GM21360 (cell line): ENCODE results near the gene EXOC3.
"Not testable (repeated sequence)": the region's sequence is repeated elsewhere in the genome, so short reads cannot be mapped to it uniquely, and the experiment has no call there.

ENCODE experiments used
- ATAC-seq: cut with Tn5 transposase; IDR thresholded peaks from one replicate; pipeline ENCODE4 v1.9.1; 2021; ENCODE audit warnings: mild to moderate bottlenecking, moderate library complexity; ENCODE audit not compliant: unreplicated experiment

Gene EXOC3

DNA sequence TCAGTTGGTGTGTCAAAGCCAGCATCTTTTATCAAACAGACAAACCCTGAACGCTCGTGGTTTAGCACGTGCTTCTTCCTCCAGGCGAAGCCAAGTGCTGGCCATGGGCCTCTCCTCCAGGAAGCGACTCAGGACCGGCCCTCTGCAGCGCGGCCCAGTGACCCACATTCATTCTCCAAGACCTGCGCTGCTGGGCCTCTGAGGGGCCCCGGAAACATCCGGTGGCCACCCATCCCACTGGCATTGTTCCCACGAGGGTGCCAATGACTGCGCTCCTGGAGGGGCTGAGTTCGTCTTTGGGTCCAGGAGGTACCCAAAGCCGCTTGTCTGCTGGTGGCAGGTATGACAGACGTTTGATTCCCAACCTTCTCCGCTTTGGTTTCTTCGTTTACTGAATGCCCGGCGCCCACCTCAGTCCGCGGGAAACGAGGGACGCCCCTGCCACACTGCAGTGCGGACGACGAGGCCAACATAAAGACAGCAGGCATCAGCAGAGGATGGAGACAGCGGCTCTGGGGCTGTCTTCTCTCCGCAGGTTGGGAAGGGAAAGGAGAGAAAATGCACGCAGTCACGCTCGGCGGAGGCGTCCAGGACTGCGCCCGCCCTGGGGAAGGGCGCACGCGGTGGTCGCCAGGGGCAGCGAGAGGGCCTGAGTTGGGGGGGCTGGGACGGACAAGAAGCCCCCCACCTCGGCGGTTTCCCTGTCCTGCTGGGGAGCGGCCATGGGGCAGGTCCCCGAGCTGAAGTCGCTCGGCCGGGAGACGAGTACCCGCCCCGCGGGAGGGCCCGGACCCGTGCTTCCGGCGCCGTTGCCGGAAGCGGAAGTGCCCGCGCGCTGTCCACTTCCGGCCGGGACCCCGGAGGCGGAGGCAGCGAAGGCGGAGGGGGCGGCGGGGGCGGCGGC is at the start of gene EXOC3:
Gene EXOC3, plus strand, starts transcription at position 842 of the 904 bp plus-strand sequence. CDS start 3,030 bp downstream, outside the sequence.
- peak; percentile 76 for ATAC-seq

DNA sequence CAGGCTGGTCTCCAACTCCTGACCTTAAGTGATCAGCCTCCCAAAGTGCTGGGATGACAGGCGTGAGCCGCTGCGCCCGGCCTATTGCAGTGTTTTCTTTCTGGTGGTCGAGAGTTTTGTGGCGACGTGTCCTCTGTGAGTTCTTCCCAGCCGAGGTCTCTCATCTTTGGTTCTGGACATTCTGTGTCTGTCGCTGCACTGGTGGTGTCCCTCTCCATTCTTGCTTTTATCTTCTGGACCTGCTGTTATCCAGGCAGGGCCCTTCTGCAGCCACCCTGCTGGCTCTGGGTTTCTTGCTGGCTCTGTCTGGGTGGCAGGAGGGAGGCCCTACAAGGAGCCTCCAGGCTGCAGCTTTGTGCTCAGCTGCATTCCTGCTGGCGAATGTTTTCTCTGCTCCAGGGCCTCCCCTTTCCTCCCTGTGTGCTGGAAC is 49.1 kb upstream of the EXOC3 start:
- ATAC-seq = no peak

DNA sequence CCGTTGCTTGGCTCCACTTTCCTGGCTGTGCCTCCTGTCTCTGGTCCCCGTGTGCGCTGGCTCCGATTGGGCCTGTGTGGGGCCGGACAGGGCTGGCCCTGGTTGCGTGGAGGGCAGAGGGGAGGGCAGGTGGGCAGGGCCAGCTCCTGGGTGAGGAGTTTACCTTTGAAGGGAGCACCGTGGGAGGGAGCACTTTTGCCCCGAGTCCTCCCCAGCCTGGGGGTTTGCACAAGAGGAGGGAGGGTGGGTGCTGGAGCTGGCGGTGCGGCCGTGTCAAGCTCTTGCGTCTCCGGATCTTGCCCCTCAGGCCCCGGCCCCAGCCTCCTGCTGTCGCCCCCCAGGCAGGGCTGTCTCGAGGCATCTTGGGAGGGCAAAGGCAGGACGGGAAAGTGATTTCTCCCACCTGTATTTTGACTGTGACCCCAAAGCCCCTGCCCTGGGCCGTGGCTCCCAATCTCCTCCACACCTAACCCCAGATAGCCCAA is 48.3 kb upstream of the EXOC3 start:
- no peak for ATAC-seq

DNA sequence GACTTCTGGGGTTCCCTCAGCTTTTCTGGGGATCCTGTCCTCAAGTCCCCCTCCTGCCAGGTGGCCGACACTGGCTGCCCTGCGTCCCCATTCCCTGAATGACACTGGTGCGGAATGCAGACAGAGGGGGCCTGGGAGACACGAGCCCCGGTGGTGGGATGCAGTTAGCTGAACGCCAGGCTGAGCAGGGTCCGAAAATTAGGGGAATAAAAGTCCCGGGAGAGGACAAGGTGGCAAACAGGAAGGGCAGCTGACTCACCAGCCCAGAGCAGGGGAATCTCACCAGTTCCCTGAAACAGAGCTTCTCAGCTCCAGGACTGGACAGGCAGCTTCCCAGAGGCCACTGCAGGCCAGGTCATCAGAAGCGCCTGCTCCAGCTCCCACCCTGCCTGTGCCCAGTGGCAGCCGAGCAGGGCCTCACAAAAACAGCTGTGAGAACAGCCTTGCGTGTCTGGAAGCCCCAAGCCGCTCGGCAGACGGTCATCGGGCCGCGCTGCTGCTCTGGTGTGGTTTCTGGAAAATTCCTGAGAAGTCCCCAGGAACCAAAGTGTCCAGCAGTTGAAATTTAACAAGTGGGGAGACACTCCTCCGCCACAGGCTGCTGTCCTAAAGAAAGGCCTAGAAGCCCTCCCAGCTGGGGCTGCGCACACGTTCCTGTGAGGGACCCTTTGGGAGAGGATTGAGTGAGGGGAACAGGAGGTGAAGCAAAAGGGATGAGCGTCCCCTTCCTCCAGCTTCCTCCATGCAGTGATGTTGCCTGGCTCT is 47.6 kb upstream of the EXOC3 start:
- ATAC-seq = no peak

DNA sequence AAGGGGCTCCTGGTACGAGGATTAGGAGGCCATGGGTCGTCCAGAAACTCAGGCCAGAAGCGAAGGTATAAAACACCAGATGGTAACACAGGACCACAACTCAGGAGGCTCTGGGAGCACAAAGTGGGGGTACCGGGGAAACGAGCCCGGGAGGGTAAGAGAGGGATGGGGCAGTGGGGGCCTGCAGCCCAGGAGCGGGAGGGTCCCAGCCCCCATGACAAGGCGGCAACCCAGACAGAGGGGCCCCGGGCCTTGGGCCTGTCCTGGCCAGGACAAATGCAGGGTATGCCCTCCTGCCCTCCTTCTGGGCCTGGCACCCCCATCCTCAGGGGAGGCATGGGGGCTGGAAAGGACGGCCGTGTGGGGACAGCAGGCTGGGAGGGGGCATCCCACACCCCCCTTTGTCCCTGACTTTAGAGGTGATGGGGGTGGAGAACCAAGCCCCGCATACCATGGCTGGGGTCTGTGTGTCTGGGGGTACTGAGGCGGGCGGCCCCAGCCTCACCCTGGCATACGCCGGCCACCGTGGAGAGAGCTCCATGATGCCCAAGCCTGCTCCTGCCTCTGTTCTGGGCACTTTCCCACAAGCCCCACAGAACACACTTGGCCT is 47.0 kb upstream of the EXOC3 start:
- ATAC-seq = no peak

DNA sequence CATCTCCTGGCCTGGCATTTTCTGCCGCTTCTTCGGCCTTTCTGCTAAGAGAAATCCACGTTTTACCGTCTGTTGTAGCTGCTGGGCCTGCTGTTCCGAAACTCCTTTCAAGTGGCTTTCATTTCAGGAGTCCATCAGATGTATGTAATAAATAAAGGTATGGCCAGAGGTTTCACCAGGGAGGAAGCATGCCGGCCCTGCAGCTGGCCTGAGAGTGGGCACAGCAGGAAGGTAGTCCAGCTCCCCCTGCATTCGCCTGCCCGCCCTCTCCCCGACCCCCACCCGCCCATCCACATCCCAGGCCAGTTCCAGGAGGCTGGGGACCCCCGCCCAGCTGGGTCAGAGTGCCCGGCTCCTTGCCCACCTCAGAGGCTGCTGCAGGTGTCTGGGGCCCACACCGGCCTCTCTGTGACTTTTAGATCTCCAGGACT is 46.4 kb upstream of the EXOC3 start:
- ATAC-seq = no peak

DNA sequence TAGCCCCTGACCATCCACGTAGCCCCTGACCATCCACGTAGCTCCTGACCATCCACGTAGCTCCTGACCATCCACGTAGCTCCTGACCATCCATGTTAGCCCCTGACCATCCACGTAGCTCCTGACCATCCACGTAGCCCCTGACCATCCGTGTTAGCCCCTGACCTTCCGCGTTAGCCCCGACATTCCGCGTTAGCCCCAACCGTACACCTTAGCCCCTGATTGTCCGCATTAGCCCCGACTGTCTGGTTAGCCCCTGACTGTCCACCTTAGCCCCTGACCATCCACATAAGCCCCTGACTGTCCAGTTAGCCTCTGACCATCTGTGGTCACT is 44.9 kb upstream of the EXOC3 start:
- ATAC-seq = not testable (repeated sequence)

DNA sequence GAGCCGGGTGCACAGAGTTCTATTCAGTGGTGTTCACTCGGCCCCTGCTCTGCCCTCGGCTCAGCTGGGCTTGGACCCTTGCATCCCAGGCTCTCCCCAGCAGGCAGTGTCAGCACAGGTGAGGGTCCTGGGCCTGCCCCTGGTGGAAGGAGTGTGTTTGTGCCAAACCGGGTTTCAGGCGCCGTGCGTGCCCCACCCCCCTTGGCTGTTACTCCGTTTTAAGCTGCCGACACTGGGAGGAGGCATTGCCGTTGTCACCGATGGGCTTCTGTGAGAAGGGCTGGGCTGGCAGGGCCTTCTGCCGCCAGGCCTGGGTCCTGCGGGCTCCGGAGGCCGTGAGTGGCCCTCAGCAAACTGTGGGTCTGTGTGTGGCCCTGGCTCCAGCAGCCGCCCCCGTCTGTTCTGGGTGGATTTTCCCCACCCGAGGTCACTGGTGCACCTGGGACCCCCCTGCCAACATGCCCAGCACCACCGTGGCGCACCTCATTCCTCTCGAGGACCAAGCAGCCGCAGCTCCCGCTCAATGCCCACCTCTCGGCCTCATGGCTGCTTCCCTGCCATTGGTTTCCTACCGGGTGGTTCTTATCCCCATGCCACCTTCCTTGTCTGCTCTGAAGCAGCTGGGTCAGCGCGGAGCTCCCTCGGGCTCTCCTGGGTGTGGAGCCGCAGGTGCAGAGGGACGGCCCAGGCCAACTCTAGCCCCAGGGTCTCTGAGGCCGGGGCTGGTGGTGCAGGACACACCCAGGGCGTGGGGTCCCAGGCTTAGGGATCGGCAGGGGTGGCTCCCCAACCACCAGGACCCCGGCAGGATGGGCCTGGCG is 44.3 kb upstream of the EXOC3 start:
- ATAC-seq = no peak

DNA sequence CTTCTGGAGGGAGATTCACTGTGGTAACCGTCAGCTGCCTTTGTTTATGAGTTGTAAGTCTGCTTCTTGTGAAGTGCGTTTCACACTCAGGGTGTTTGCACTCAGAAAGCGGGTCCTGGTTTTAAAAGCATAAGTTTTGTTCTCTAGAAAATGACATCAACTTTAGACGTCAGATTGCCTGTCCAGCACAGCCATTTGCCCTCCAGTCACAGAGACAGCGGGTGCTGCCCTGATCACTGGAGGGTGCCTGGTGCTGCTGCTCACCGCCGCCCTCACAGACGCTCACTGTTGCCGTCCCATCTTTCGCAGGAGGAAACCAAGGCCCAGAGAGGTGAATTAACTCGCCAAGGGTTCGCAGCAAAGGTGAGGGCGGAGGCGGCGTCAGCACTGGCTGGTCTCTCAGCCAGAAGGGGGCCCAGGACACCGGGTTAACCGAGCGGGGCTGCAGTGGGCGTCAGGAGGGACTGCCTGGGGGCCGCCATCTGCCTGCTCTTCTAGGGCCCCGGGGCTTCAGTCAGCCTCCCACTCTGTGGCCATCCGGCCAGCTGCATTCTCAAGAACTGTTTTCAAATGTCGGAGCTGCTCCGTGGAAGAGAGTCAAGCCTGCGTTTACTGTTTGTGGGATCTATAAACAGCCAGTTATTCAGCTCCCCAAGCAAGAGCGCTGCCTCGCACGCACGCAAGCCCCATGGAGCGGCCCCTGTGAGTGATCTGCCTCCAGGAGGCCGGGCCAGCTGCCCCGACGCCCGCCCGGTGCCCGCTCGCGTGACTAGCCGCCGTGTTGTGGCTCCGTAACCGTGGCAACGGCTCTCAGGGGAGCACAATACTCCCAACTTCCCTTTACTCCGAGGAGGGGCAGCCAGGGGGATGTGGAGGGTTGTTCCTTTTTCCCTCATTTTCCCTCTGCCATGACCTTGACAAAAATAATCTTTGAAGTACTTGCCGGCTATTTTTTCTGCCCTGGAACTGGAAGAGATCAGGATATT is 43.4 kb upstream of the EXOC3 start:
- peak; percentile 59 for ATAC-seq

DNA sequence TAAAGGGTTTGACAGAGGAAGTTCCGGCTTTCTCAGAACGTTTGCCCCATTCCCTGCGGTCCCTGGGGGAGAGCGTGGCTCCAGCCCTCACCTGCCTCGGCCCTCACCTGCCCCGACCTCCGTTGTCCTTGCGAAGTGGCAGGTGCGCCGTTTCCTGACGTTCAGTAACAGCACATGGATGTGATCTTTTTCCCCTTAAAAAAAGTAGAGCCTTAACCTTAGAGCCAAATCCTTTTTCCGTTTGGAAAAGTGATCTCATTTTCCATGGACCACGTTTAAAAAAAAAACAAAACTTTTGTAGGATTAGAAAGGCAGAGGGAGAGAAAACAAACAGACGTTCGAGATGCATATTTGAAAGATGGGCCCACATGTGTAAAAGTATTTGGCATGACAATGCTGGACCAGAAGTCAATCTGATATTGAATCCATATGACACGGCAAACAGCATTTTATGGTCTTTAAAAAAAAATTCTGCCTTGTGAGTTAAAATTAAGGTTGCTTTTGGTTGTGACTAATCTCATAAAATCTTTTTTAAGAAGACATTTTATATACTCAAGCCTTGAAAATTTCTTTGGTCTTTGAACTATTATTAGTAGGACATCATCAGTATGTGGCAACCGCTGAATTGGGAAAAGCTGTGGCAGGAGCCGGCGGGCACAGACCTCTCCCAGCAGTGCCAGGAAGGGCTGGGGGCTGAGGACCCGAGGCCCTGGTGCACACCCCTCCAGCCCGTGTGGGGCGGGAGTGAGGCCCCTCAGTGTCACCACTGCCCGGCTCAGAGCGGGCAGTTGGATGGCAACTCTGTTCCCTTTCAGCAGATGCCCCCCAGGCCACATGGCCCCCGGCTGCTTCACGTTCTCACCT is 42.5 kb upstream of the EXOC3 start:
- ATAC-seq = no peak

DNA sequence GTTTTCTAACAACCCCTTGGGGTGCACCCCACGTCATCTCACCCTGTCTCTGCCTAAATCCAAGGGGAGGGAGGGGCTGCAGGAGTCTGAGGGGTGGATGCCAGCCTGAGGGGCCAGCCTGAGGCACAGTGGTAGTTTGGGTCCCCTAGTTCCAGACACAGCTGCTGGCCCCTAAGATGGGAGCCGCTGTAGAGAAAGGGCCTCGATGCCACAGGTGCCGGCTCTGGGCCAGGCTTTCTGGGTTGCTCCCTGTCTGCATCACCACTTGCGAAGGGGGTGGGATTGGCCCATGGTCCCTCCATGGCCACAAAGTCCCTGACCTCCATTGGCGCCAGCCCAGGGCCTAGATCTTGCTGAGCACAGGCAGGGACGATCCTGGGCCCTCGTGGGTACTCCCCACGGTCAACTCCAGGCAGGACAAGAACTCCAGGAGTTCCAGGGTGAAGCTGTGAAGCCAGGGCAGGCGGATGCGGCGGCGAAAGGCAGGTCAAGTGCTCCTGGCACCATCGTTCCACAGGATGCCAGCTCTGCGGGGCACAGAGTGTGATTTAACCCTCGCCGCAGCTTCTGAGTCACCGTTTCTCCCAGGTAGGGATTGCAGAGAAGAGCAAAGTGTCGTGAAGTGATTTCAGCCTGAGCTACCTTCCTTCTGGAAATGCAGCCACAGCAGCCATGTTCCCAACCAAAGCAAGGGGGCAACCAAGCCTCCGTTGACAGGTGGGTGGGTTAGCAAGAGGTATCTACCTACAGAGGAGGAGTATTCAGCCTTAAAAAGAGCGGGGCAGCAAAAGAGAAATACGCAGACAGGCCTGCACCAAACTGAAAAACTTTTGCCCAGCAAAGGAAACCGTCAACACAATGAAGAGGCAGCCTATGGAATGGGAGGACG is 41.6 kb upstream of the EXOC3 start:
- no peak for ATAC-seq

DNA sequence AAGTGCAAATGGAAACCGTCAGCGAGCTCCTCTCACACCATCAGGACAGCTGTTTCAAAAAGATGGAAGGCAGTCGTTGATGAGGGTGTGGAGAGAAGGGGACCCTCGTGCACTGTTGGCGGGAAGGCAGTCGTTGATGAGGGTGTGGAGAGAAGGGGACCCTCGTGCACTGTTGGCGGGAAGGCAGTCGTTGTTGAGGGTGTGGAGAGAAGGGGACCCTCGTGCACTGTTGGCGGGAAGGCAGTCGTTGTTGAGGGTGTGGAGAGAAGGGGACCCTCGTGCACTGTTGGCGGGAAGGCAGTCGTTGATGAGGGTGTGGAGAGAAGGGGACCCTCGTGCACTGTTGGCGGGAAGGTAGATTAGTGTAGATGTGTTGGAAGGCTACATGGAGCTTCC is 40.8 kb upstream of the EXOC3 start:
- not testable (repeated sequence) for ATAC-seq

DNA sequence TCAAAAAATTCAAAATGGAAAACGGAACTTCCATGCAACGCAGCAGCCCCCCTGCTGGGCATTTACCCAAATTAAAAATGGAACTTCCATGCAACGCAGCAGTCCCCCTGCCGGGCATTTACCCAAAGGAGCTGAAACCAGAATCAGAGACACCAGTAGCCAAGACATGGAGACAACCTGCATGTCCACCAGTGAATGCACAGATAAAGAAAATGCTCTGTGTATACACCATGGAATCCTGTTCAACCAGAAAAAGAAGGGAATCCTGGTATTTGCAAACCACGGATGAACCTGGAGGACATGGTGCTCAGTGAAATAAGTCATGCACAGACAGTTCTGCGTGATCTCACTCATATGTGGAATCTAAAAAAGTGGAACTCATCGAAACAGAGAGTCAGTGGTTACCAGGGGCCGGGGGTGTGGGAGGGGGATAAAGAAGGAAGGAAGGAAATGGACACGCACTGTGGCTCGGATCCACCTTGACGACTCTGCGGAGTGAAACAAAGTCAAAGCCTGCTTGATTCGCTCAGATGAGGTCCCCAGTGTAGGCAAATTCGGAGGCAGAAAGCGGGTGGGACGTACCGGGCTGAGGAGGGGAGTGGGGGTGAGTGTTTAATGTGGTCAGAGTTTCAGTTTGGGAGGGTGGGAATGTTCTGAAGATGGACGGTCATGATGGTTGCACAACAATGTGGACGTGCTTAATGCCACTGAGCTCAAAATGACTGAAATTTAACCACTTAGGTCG is 40.2 kb upstream of the EXOC3 start:
- ATAC-seq = peak; percentile 59

DNA sequence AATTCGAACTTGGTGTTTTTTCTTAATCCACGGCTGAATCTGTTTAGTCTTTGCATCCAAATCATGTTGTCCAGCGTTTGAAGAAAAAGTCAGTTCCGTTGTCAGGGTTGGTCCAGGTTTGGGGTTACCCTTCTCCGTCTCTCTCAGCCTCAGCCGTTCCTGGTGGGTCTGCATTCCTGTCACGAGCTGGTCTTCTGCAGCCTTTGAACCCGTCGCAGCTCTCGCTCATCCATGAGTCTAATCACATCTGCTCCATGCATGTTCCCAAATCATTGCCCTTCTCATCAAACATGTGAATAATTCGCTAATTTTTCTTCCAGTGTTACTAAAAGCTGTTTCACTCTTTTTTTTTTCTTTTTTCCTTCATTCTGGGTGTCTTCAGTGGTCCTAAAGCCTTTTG is 39.0 kb upstream of the EXOC3 start:
- ATAC-seq = no peak

DNA sequence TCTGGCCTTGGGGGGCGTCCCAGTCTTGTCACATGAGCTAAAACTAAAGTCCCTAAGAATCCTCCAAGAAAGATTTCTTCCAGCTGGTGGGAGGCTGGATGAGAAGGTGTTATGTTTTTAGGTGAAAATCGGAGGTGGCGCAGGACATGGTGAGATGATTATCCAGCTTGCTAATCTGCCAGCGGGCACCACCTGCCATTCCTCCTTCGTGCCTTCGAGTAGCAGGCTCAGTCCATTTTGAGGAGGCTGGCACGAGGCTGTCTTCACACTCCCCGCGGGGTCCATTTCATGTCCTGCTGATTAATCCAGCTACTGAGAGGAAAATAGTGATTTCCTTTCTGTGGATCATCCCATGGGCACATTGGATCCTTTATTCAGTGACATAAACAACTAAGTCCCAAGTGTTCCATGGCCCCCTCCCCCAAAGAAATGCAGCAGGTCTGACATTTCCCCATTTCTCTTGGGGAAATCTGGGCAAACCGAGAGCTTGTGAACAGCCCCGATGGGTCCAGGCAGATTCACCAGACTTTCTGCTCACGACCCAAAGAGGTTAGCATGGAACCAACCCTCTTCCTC is 38.2 kb upstream of the EXOC3 start:
- ATAC-seq = no peak

DNA sequence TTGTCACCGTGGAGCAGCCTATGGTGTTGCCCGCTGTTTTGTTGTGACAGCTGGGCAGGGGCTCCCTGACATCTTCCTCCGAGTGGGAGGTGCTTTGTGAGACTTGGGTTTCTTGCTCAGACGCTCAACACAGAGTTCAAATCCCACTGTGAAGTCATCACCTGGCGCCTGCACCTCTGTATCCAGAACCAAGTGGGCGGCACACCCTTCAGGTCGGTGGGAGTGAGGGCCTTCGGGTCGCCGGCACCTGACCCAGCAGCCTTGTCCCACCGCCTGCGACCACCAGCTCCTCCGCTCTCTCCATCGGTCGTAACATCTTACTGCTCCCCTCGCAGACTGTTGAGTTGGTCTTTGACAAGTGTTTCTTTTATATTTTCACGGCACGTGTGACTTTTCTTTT is 37.6 kb upstream of the EXOC3 start:
- ATAC-seq = no peak
